Activated CD8-positive, alpha-beta T cell treated with anti-CD3 and anti-CD28 coated beads for 36 hours (primary cell): Measurements from ENCODE around the gene RELA. TPM values are rescaled to one million over a fixed set of nuclear protein-coding genes. Genes with fewer than 3 reads are reported as not detected.

Source experiments
- ATAC-seq: fragments of 200-7000 bp; cut with Tn5 transposase; one replicate; pipeline ENCODE4 v1.10.0; 2021; ENCODE audit warnings: mild to moderate bottlenecking, moderate library complexity
- CTCF ChIA-PET: fragments of 350-600 bp; sonication (Branson Sonifier 250); formaldehyde crosslinking; loops from one replicate; lab custom pipeline; 2021; ENCODE audit warnings: antibody characterized with exemption; lab: Charles Lee
- POLR2A ChIA-PET: fragments of 350-600 bp; sonication (Branson Sonifier 250); formaldehyde crosslinking; loops from one replicate; lab custom pipeline; 2021; ENCODE audit warnings: antibody characterized with exemption; lab: Charles Lee
- DNase-seq: peaks from one replicate; pipeline ENCODE4 v3.0.0-alpha.2; 2020
- H3K27ac Mint-ChIP-seq: one replicate; pipeline ENCODE4 v1.8.0; 2021; ENCODE audit warnings: mild to moderate bottlenecking, mixed read lengths
- H3K27me3 Mint-ChIP-seq: one replicate; pipeline ENCODE4 v1.8.0; 2021; ENCODE audit warnings: mixed read lengths
- H3K36me3 Mint-ChIP-seq: one replicate; pipeline ENCODE4 v1.8.0; 2021; ENCODE audit warnings: low read depth, mixed read lengths
- H3K4me1 Mint-ChIP-seq: one replicate; pipeline ENCODE4 v1.8.0; 2021; ENCODE audit warnings: low read depth, mixed read lengths
- H3K4me3 Mint-ChIP-seq: one replicate; pipeline ENCODE4 v1.8.0; 2021; ENCODE audit warnings: mild to moderate bottlenecking, moderate library complexity, mixed read lengths
- H3K9me3 Mint-ChIP-seq: one replicate; pipeline ENCODE4 v1.8.0; 2021; ENCODE audit warnings: mixed read lengths
- CTCF ChIP-seq: fragments of 200-600 bp; IDR thresholded peaks from one replicate; pipeline ENCODE4 v1.8.0; 2022; ENCODE audit warnings: antibody characterized with exemption, mild to moderate bottlenecking
- intact Hi-C: fragments of 100-400 bp; cut with micrococcal nuclease; formaldehyde crosslinking; loops from one replicate; pipeline ENCODE4 v1.10.0; 2022
- total RNA-seq, 2 experiments: library from RNA; stranded (reverse); gene quantifications; one replicate each; pipeline ENCODE4 v1.2.3, GENCODE V29; 2021

Gene RELA
- total RNA-seq, 2 experiments from 2014 or later = 65.6 to 72.5 TPM

- ChIA-PET POLR2A (interaction anchor here (0.7 to 5.3 kb wide), 5 partner anchors 11 to 41 kb away, joined by 4 to 39 read pairs (median 5); partner anchors contain the start of gene SIPA1), CTCF (interaction anchor here (1.2 to 2.4 kb wide), 3 partner anchors 8 to 15 kb away, joined by 3 to 12 read pairs (median 5); no protein-coding TSS in a partner anchor)
- H3K4me3 Mint-ChIP-seq = peak overlapping the region; percentile 93
- intact Hi-C loops = no loop called here
- peaks cover 22% of the 10 kb centered on the region for H3K4me1 Mint-ChIP-seq
- peaks cover 34% of the 10 kb centered on the region for H3K36me3 Mint-ChIP-seq
- no peak for ATAC-seq
- no peaks in the 10 kb centered on the region for H3K27me3 Mint-ChIP-seq
- no peak for TF ChIP-seq CTCF
- peak overlapping the region; percentile 74 for H3K27ac Mint-ChIP-seq
- no peaks in the 10 kb centered on the region for H3K9me3 Mint-ChIP-seq
- no peak for DNase-seq
Measured at GRCh38 chr11:65617990-65618751, 44.5 kb downstream of the RELA start.

- ChIA-PET CTCF (interaction anchor here (0.9 to 2.4 kb wide), 9 partner anchors 9 to 77 kb away, joined by 3 to 12 read pairs (median 4); partner anchors contain the start of gene ZNRD2), POLR2A (interaction anchor here (0.8 to 5.3 kb wide), 7 partner anchors 8 to 46 kb away, joined by 3 to 39 read pairs (median 4); partner anchors contain the start of gene SIPA1)
- no peaks in the 10 kb centered on the region for H3K9me3 Mint-ChIP-seq
- intact Hi-C loops = no loop called here
- no peak for TF ChIP-seq CTCF
- H3K27me3 Mint-ChIP-seq = no peaks in the 10 kb centered on the region
- peak overlapping the region; percentile 93 for H3K4me3 Mint-ChIP-seq
- peaks cover 38% of the 10 kb centered on the region for H3K36me3 Mint-ChIP-seq
- no peak for ATAC-seq
- peak overlapping the region; percentile 93 for H3K27ac Mint-ChIP-seq
- DNase-seq = no peak
- H3K4me1 Mint-ChIP-seq = peaks cover 31% of the 10 kb centered on the region
Measured at GRCh38 chr11:65617136-65617850, 45.4 kb downstream of the RELA start.

- ATAC-seq (no peak), DNase-seq (peak; percentile 66)
- no peaks in the 10 kb centered on the region for H3K27me3 Mint-ChIP-seq
- no peak for TF ChIP-seq CTCF
- H3K4me3 Mint-ChIP-seq = peak overlapping the region; percentile 93
- H3K27ac Mint-ChIP-seq = peak overlapping the region; percentile 93
- intact Hi-C loops = no loop called here
- ChIA-PET POLR2A (interaction anchor here (0.8 to 5.3 kb wide), 8 partner anchors 9 to 91 kb away, joined by 3 to 39 read pairs (median 4); partner anchors contain the start of genes SCYL1 and SIPA1), CTCF (interaction anchor here (0.9 to 2.4 kb wide), 9 partner anchors 9 to 114 kb away, joined by 3 to 12 read pairs (median 3); partner anchors contain the start of gene ZNRD2)
- peaks cover 35% of the 10 kb centered on the region for H3K4me1 Mint-ChIP-seq
- peaks cover 39% of the 10 kb centered on the region for H3K36me3 Mint-ChIP-seq
- H3K9me3 Mint-ChIP-seq = no peaks in the 10 kb centered on the region
Measured at GRCh38 chr11:65616575-65617001, 46.1 kb downstream of the RELA start.

GRCh38 chr11:65615950-65616574 is 46.7 kb downstream of the RELA start:
- no peak for TF ChIP-seq CTCF
- peaks cover 39% of the 10 kb centered on the region for H3K4me1 Mint-ChIP-seq
- POLR2A ChIA-PET = interaction anchor here (0.9 to 5.3 kb wide), 22 partner anchors 10 to 275 kb away, joined by 3 to 39 read pairs (median 6); partner anchors contain the start of genes KAT5, KCNK7, MALAT1 and MUS81

More at GRCh38 chr11:65615950-65616574, 46.7 kb downstream of the RELA start:
- Mint-ChIP-seq H3K4me3 (peak overlapping the region; percentile 93), H3K27ac (peak overlapping the region; percentile 97), H3K36me3 (peaks cover 38% of the 10 kb centered on the region), H3K27me3 (no peaks in the 10 kb centered on the region), H3K9me3 (no peaks in the 10 kb centered on the region)
- peak; percentile 66 for DNase-seq
- intact Hi-C loops = loop anchor here (2.0 kb wide), 1 partner anchor 41 kb away; no protein-coding TSS in a partner anchor
- no peak for ATAC-seq
- CTCF ChIA-PET = interaction anchor here (0.9 to 3.4 kb wide), 15 partner anchors 10 to 164 kb away, joined by 3 to 25 read pairs (median 4); partner anchors contain the start of genes AP5B1, EHBP1L1, FAM89B and SIPA1
